Subcutaneous abdominal adipose tissue (tissue), 5 donors: ENCODE data around the gene FAM162A.
"Not testable (repeated sequence)": the region's sequence is repeated elsewhere in the genome, so short reads cannot be mapped to it uniquely, and the experiment has no call there.

ENCODE experiments used
- H3K27ac ChIP-seq: one replicate; pipeline ENCODE4 v1.7.0; 2013; ENCODE audit warnings: low read depth, mild to moderate bottlenecking, inconsistent platforms, low read length, moderate library complexity
- H3K27me3 ChIP-seq, 5 donors: one replicate each; pipeline ENCODE4 v1.7.0; 2013; ENCODE audit warnings: low read length in 5 of 5, inconsistent platforms in 1 of 5; ENCODE audit not compliant: control insufficient read depth in 5 of 5, insufficient read depth in 4 of 5
- H3K36me3 ChIP-seq, 5 donors: one replicate each; pipeline ENCODE4 v1.7.0; 2013; ENCODE audit warnings: low read length in 5 of 5; ENCODE audit not compliant: control insufficient read depth in 5 of 5, insufficient read depth in 5 of 5
- H3K4me1 ChIP-seq, 5 donors: one replicate each; pipeline ENCODE4 v1.7.0; 2013; ENCODE audit warnings: low read length in 5 of 5, mild to moderate bottlenecking in 3 of 5, moderate library complexity in 1 of 5; ENCODE audit not compliant: control insufficient read depth in 5 of 5, insufficient read depth in 5 of 5
- H3K4me3 ChIP-seq, 5 donors: one replicate each; pipeline ENCODE4 v1.7.0; 2013; ENCODE audit warnings: low read length in 5 of 5, low read depth in 1 of 5
- H3K9ac ChIP-seq, 5 donors: one replicate each; pipeline ENCODE4 v1.7.0; 2013; ENCODE audit warnings: low read length in 5 of 5, mild to moderate bottlenecking in 4 of 5, moderate library complexity in 3 of 5
- H3K9me3 ChIP-seq, 5 donors: one replicate each; pipeline ENCODE4 v1.7.0; 2013; ENCODE audit warnings: low read length in 5 of 5; ENCODE audit not compliant: control insufficient read depth in 5 of 5
- donor health status: healthy.
- donor health status: healthy.
- donor health status: healthy.
- donor health status: healthy.
- donor health status: healthy.

Gene FAM162A

GRCh38 chr3:122443090-122443489 is 59.1 kb downstream of the FAM162A start:
- Histone ChIP-seq H3K4me3 (no peak overlapping the region), H3K4me1 (no peaks in the 10 kb centered on the region), H3K9ac (no peak overlapping the region), H3K9me3 (peaks cover 0 to 4% (median 0%) of the 10 kb centered on the region in 5 donors), H3K36me3 (peaks cover 25 to 57% (median 36%) of the 10 kb centered on the region in 5 donors), H3K27me3 (no peaks in the 10 kb centered on the region), H3K27ac (no peak overlapping the region)

- H3K9me3 ChIP-seq, H3K4me3 ChIP-seq, H3K4me1 ChIP-seq, H3K27me3 ChIP-seq, H3K9ac ChIP-seq, H3K27ac ChIP-seq: not testable (repeated sequence)
- H3K36me3 ChIP-seq: peaks cover 28 to 50% (median 38%) of the 10 kb centered on the region in 5 donors
Observed at GRCh38 chr3:122443762-122444490, 59.9 kb downstream of the FAM162A start.

GRCh38 chr3:122444491-122444887 is 60.5 kb downstream of the FAM162A start:
- not testable (repeated sequence) for H3K4me3 ChIP-seq, H3K4me1 ChIP-seq, H3K27me3 ChIP-seq, H3K27ac ChIP-seq, H3K9me3 ChIP-seq, H3K9ac ChIP-seq
- peaks cover 31 to 50% (median 39%) of the 10 kb centered on the region in 5 donors for H3K36me3 ChIP-seq

DNA sequence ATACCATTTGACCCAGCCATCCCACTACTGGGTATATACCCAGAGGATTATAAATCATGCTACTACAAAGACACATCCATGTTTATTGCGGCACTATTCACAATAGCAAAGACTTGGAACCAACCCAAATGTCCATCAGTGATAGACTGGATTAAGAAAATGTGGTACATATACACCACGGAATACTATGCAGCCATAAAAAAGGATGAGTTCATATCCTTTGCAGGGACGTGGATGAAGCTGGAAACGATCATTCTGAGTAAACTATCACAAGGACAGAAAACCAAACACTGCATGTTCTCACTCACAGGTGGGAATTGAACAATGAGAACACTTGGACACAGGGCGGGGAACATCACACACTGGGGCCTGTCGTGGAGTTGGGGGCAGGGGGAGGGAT is 64.2 kb downstream of the FAM162A start:
- not testable (repeated sequence) for H3K27me3 ChIP-seq, H3K9ac ChIP-seq, H3K9me3 ChIP-seq, H3K27ac ChIP-seq, H3K4me1 ChIP-seq, H3K4me3 ChIP-seq
- peaks cover 31 to 47% (median 37%) of the 10 kb centered on the region in 5 donors for H3K36me3 ChIP-seq

DNA sequence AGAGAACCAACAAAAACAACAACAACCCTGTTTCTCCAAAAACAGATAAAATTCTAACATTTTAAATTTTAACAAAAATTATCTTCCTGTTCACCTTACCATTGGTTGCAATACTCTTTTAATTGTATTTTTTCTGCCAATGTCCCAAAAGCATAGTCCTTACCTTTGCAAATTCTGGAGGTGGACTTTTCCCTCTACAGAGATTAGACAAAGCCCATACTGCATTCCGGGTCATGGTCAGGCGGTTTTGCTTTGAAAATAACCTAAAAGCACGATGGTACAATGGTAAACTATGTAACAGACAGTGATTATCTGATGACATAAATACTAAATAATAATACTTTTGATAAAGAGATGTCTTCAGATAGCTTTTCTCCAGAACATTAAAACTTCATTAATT is 67.4 kb downstream of the FAM162A start:
- Histone ChIP-seq H3K4me3 (no peak overlapping the region), H3K9me3 (no peaks in the 10 kb centered on the region), H3K27me3 (no peaks in the 10 kb centered on the region), H3K36me3 (peaks cover 32 to 49% (median 39%) of the 10 kb centered on the region in 5 donors), H3K9ac (no peak overlapping the region), H3K4me1 (no peaks in the 10 kb centered on the region), H3K27ac (no peak overlapping the region)

DNA sequence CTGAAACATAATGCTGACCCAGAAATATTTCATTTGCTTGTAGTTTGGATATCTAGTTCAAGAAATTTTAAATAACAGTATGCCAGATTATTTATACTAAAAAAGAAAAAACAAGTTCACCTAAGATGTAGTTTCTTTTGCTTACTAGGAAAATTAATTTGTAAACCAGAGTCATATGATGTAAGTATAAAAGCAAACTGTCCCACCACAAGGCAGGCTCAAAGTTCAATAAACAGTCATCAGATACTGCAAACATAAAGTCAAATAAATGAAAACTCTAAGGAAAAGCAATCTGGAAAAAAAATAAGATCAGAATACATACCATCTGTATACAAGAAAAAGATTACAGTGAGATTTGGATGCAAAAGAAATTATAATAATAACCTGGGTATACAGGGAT is 72.1 kb downstream of the FAM162A start:
- Histone ChIP-seq H3K4me1 (no peaks in the 10 kb centered on the region), H3K9ac (peak overlapping the region in 1 of 5 donors; percentile 8)

GRCh38 chr3:122457706-122458105 is 73.7 kb downstream of the FAM162A start:
- no peak overlapping the region for H3K9ac ChIP-seq
- H3K36me3 ChIP-seq: peaks cover 32 to 53% (median 40%) of the 10 kb centered on the region in 5 donors

More for the DNA sequence above, 72.1 kb downstream of the FAM162A start:
- Histone ChIP-seq H3K27ac (no peak overlapping the region), H3K4me3 (no peak overlapping the region), H3K36me3 (peaks cover 32 to 55% (median 45%) of the 10 kb centered on the region in 5 donors), H3K27me3 (no peaks in the 10 kb centered on the region), H3K9me3 (no peaks in the 10 kb centered on the region)

DNA sequence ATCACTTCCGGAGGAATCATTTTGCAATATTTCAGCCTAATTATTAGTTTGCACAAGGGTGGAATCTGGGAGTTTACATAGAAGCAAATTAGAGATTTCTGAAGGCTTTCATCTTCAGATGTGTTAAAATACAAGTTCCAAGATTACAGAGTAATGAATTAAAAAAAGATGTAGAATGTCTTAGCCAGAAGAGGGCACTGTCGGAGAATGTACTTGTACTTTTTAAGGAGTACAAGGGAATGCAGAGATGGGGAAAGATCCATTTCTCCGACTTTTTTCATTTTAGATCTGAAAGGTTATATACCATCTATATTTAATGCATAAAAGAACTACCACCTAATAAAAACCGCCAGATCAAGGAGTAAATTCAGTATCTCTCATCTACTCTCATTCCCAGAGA is 75.0 kb downstream of the FAM162A start:
- no peak overlapping the region for H3K4me3 ChIP-seq
- no peaks in the 10 kb centered on the region for H3K9me3 ChIP-seq
- H3K27me3 ChIP-seq: no peaks in the 10 kb centered on the region
- no peaks in the 10 kb centered on the region for H3K4me1 ChIP-seq
- no peak overlapping the region for H3K9ac ChIP-seq
- peaks cover 32 to 58% (median 33%) of the 10 kb centered on the region in 5 donors for H3K36me3 ChIP-seq
- H3K27ac ChIP-seq: no peak overlapping the region

More at GRCh38 chr3:122457706-122458105, 73.7 kb downstream of the FAM162A start:
- no peak overlapping the region for H3K27ac ChIP-seq
- no peaks in the 10 kb centered on the region for H3K27me3 ChIP-seq
- no peaks in the 10 kb centered on the region for H3K4me1 ChIP-seq
- no peaks in the 10 kb centered on the region for H3K9me3 ChIP-seq
- no peak overlapping the region for H3K4me3 ChIP-seq

DNA sequence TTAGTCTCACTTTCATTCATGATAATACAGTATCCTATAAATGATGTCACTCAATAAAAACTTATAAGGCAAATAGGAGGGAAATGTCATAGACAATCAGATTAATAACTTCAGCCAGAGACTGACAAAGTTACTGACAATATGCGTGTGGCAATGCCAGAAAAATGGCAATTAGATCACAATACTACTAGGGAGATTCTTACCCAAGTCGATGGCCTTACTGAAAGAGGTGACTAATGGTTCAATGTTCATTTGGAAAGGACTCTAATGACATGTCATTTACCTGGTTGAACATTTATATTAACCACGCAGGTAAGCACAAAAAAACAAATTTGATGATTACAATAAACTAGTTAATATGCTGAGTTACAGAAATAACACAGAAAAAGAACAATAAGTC is 77.8 kb downstream of the FAM162A start:
- peaks cover 24 to 68% (median 32%) of the 10 kb centered on the region in 5 donors for H3K36me3 ChIP-seq

More for the DNA sequence above, 77.8 kb downstream of the FAM162A start:
- H3K27me3 ChIP-seq: no peaks in the 10 kb centered on the region
- H3K27ac ChIP-seq: no peak overlapping the region
- H3K4me3 ChIP-seq: no peak overlapping the region
- H3K9ac ChIP-seq: no peak overlapping the region
- H3K9me3 ChIP-seq: no peaks in the 10 kb centered on the region
- no peaks in the 10 kb centered on the region for H3K4me1 ChIP-seq
